Measurements from ENCODE around the gene RARB. TPM values are rescaled to one million over a fixed set of nuclear protein-coding genes. Genes with fewer than 3 reads are reported as not detected.

RARB gene
- total RNA-seq, 1 experiment from 2014 or later = 0.24 TPM

DNA sequence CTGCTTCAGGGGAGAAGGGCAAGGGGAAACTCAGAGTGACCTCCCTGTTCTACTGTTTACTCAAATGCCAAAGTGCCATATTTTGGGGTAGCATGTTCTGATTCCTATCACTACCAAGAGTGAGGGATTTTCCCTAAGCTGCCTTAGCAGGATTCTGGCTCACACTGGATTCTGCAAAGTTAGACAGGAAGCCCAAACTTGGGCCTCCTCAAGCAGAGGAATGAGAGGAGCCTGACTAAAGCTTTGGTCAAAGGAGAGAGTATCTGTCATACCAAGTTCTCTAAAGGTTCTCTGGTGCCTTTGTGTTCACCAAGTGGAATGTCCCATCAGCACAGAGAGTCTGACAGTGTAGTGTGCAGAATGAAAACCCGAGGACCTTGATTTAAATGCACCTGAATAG, 8.8 kb upstream of the RARB start:
- Histone ChIP-seq H3K9me3 (ENCODE audit: low read depth, low read length, poor library complexity, severe bottlenecking) (no peaks in the 10 kb centered on the region), H3K27ac (ENCODE audit: low read depth, low read length, poor library complexity, severe bottlenecking) (no peak overlapping the region), H3K27me3 (replicated peaks; ENCODE audit: insufficient read depth, low read depth, low read length, poor library complexity) (peaks cover 22% of the 10 kb centered on the region), H3K36me3 (ENCODE audit: insufficient read depth, low read length, poor library complexity, severe bottlenecking) (no peaks in the 10 kb centered on the region), H3K4me3 (ENCODE audit: low read depth, low read length, poor library complexity, severe bottlenecking) (no peak overlapping the region), H3K4me1 (ENCODE audit: insufficient read depth, low read length, poor library complexity, severe bottlenecking) (no peaks in the 10 kb centered on the region)
- ChIA-PET CTCF (no interaction called here), POLR2A (ENCODE audit: low non-redundant PET) (no interaction called here)
- DNase-seq (ENCODE audit: low spot score) = no peak
- intact Hi-C loops (cut with micrococcal nuclease; ENCODE audit: unreplicated experiment) = no loop called here
- no peak for TF ChIP-seq EZH2 (IDR thresholded peaks at IDR 0.05; ENCODE audit: borderline replicate concordance, low read depth, low read length, poor library complexity, severe bottlenecking)
- TF ChIP-seq, protein P1, sequence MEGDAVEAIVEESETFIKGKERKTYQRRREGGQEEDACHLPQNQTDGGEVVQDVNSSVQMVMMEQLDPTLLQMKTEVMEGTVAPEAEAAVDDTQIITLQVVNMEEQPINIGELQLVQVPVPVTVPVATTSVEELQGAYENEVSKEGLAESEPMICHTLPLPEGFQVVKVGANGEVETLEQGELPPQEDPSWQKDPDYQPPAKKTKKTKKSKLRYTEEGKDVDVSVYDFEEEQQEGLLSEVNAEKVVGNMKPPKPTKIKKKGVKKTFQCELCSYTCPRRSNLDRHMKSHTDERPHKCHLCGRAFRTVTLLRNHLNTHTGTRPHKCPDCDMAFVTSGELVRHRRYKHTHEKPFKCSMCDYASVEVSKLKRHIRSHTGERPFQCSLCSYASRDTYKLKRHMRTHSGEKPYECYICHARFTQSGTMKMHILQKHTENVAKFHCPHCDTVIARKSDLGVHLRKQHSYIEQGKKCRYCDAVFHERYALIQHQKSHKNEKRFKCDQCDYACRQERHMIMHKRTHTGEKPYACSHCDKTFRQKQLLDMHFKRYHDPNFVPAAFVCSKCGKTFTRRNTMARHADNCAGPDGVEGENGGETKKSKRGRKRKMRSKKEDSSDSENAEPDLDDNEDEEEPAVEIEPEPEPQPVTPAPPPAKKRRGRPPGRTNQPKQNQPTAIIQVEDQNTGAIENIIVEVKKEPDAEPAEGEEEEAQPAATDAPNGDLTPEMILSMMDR (conservative IDR thresholded peaks at IDR 0.05; ENCODE audit: low read depth, low read length) = no peak
- no TSS peak for BruUV-seq (replicated peaks)

DNA sequence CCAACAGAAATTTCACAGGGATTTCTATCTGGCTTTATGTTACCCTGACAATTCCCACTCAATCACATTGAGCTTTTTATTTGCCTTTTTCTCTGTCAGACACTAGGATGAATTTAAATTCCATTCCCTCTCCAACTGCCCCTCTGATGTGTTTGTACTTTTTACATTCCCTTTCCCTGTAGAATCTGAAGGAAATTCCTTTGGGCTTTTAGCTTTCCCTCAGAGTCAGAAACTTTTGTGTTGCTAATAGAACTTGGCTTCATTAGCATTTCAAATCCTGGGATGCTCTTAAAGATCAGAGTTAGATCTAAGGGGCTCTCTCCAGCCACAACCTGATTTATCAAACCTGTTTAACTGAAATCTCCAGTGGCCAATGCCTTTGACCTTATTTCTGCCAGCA, 7.9 kb upstream of the RARB start:
- TF ChIP-seq, protein P1 (conservative IDR thresholded peaks at IDR 0.05; ENCODE audit: low read depth, low read length) = no peak
- TF ChIP-seq EZH2 (IDR thresholded peaks at IDR 0.05; ENCODE audit: borderline replicate concordance, low read depth, low read length, poor library complexity, severe bottlenecking) = no peak
- intact Hi-C loops (cut with micrococcal nuclease; ENCODE audit: unreplicated experiment) = loop anchor here (10.0 kb wide), 1 partner anchor 175 kb away; no protein-coding TSS in a partner anchor
- H3K4me1 ChIP-seq (ENCODE audit: insufficient read depth, low read length, poor library complexity, severe bottlenecking) = no peaks in the 10 kb centered on the region
- no peak overlapping the region for H3K4me3 ChIP-seq (ENCODE audit: low read depth, low read length, poor library complexity, severe bottlenecking)
- POLR2A ChIA-PET (ENCODE audit: low non-redundant PET) = no interaction called here
- no peak overlapping the region for H3K27ac ChIP-seq (ENCODE audit: low read depth, low read length, poor library complexity, severe bottlenecking)
- BruUV-seq (replicated peaks) = no TSS peak
- DNase-seq (ENCODE audit: low spot score) = no peak
- H3K36me3 ChIP-seq (ENCODE audit: insufficient read depth, low read length, poor library complexity, severe bottlenecking) = no peaks in the 10 kb centered on the region
- H3K9me3 ChIP-seq (ENCODE audit: low read depth, low read length, poor library complexity, severe bottlenecking) = no peaks in the 10 kb centered on the region
- H3K27me3 ChIP-seq (replicated peaks; ENCODE audit: insufficient read depth, low read depth, low read length, poor library complexity) = peaks cover 18% of the 10 kb centered on the region
- CTCF ChIA-PET = no interaction called here

DNA sequence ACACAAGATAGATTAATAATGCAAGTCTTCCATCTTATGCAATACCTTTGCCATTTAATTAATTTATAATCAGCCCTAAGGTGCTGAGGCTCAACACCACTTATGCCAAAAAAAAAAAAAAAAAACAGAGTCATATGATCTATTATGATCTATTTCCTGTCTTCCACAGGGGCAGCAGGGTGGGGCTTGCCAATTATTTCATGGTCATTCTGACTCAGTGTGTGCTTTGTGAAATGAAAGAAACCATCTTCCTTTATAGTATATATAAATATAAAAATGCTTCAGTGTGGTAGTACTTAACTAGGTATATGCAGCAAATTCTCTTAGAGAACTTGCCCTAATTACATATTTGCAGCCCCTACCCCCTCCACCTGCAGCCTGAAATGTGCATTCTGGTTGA, 7.2 kb upstream of the RARB start:
- POLR2A ChIA-PET (ENCODE audit: low non-redundant PET) = no interaction called here
- no peaks in the 10 kb centered on the region for H3K36me3 ChIP-seq (ENCODE audit: insufficient read depth, low read length, poor library complexity, severe bottlenecking)
- no TSS peak for BruUV-seq (replicated peaks)
- CTCF ChIA-PET = no interaction called here
- H3K4me1 ChIP-seq (ENCODE audit: insufficient read depth, low read length, poor library complexity, severe bottlenecking) = no peaks in the 10 kb centered on the region
- TF ChIP-seq, protein P1 (conservative IDR thresholded peaks at IDR 0.05; ENCODE audit: low read depth, low read length) = no peak
- no peak for TF ChIP-seq EZH2 (IDR thresholded peaks at IDR 0.05; ENCODE audit: borderline replicate concordance, low read depth, low read length, poor library complexity, severe bottlenecking)
- no peak for DNase-seq (ENCODE audit: low spot score)
- H3K27me3 ChIP-seq (replicated peaks; ENCODE audit: insufficient read depth, low read depth, low read length, poor library complexity) = peaks cover 18% of the 10 kb centered on the region
- H3K27ac ChIP-seq (ENCODE audit: low read depth, low read length, poor library complexity, severe bottlenecking) = no peak overlapping the region
- intact Hi-C loops (cut with micrococcal nuclease; ENCODE audit: unreplicated experiment) = loop anchor here (10.0 kb wide), 1 partner anchor 174 kb away; no protein-coding TSS in a partner anchor
- no peaks in the 10 kb centered on the region for H3K9me3 ChIP-seq (ENCODE audit: low read depth, low read length, poor library complexity, severe bottlenecking)
- no peak overlapping the region for H3K4me3 ChIP-seq (ENCODE audit: low read depth, low read length, poor library complexity, severe bottlenecking)
